Type B pancreatic cell (in vitro differentiated cells): ENCODE measurements around the gene EEFSEC. TPM values are rescaled to one million over a fixed set of nuclear protein-coding genes. Genes with fewer than 3 reads are reported as not detected.
A peak's percentile ranks its signal among the peaks of the same experiment; 100 is the strongest.

ENCODE experiments used
- DNase-seq: peaks from one replicate; pipeline ENCODE4 v3.0.0; 2021; ENCODE audit warnings: mixed read lengths; ENCODE audit not compliant: unreplicated experiment; ENCODE audit errors: extremely low spot score
- H3K27ac Mint-ChIP-seq: 2 replicates; pipeline ENCODE4 v1.8.0; 2021; ENCODE audit warnings: mild to moderate bottlenecking, mixed read lengths
- H3K27me3 Mint-ChIP-seq: 2 replicates; pipeline ENCODE4 v1.8.0; 2021; ENCODE audit warnings: mixed read lengths
- H3K36me3 Mint-ChIP-seq: 2 replicates; pipeline ENCODE4 v1.8.0; 2021; ENCODE audit warnings: mixed read lengths
- H3K4me1 Mint-ChIP-seq: one replicate; pipeline ENCODE4 v1.8.0; 2021; ENCODE audit warnings: mixed read lengths; ENCODE audit not compliant: unreplicated experiment
- H3K4me3 Mint-ChIP-seq: 2 replicates; pipeline ENCODE4 v1.8.0; 2021; ENCODE audit warnings: mild to moderate bottlenecking, mixed read lengths
- H3K9me3 Mint-ChIP-seq: 2 replicates; pipeline ENCODE4 v1.8.0; 2021; ENCODE audit warnings: mixed read lengths
- total RNA-seq: library from RNA; stranded (reverse); gene quantifications from 2 replicates; pipeline ENCODE4 v1.2.1, GENCODE V29; 2021; ENCODE audit warnings: low replicate concordance
- TF ChIP-seq, protein P1 (sequence below): fragments of 200-600 bp; sonication (generic); conservative IDR thresholded peaks from 2 replicates; pipeline ENCODE4 v1.5.0; 2021; ENCODE audit warnings: antibody characterized with exemption, mild to moderate bottlenecking

The EEFSEC gene
- total RNA-seq, 1 donor from 2014 or later = 16.6 TPM

- TF ChIP-seq, protein P1, sequence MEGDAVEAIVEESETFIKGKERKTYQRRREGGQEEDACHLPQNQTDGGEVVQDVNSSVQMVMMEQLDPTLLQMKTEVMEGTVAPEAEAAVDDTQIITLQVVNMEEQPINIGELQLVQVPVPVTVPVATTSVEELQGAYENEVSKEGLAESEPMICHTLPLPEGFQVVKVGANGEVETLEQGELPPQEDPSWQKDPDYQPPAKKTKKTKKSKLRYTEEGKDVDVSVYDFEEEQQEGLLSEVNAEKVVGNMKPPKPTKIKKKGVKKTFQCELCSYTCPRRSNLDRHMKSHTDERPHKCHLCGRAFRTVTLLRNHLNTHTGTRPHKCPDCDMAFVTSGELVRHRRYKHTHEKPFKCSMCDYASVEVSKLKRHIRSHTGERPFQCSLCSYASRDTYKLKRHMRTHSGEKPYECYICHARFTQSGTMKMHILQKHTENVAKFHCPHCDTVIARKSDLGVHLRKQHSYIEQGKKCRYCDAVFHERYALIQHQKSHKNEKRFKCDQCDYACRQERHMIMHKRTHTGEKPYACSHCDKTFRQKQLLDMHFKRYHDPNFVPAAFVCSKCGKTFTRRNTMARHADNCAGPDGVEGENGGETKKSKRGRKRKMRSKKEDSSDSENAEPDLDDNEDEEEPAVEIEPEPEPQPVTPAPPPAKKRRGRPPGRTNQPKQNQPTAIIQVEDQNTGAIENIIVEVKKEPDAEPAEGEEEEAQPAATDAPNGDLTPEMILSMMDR = no peak
- Mint-ChIP-seq H3K4me3 (no peak overlapping the region), H3K36me3 (no peaks in the 10 kb centered on the region), H3K4me1 (peaks cover 7% of the 10 kb centered on the region), H3K9me3 (no peaks in the 10 kb centered on the region), H3K27ac (no peak overlapping the region), H3K27me3 (peaks cover 4% of the 10 kb centered on the region)
- no peak for DNase-seq
Measured at GRCh38 chr3:128128251-128128650, 25.0 kb upstream of the EEFSEC start.

GRCh38 chr3:128131897-128132646, 21.2 kb upstream of the EEFSEC start:
- H3K9me3 Mint-ChIP-seq = peaks cover 4% of the 10 kb centered on the region
- no peak for DNase-seq
- TF ChIP-seq, protein P1 = no peak
- H3K4me1 Mint-ChIP-seq = no peaks in the 10 kb centered on the region
- no peak overlapping the region for H3K27ac Mint-ChIP-seq
- H3K36me3 Mint-ChIP-seq = no peaks in the 10 kb centered on the region
- H3K4me3 Mint-ChIP-seq = no peak overlapping the region
- peaks cover 17% of the 10 kb centered on the region for H3K27me3 Mint-ChIP-seq

GRCh38 chr3:128133273-128133883, 19.9 kb upstream of the EEFSEC start:
- DNase-seq = no peak
- no peaks in the 10 kb centered on the region for H3K36me3 Mint-ChIP-seq
- no peaks in the 10 kb centered on the region for H3K4me1 Mint-ChIP-seq
- peaks cover 30% of the 10 kb centered on the region for H3K27me3 Mint-ChIP-seq
- H3K27ac Mint-ChIP-seq = no peak overlapping the region
- peaks cover 4% of the 10 kb centered on the region for H3K9me3 Mint-ChIP-seq
- no peak overlapping the region for H3K4me3 Mint-ChIP-seq
- TF ChIP-seq, protein P1 = peak; percentile 75

- H3K27ac Mint-ChIP-seq = no peak overlapping the region
- no peak for DNase-seq
- no peaks in the 10 kb centered on the region for H3K9me3 Mint-ChIP-seq
- TF ChIP-seq, protein P1 = no peak
- H3K36me3 Mint-ChIP-seq = no peaks in the 10 kb centered on the region
- H3K4me1 Mint-ChIP-seq = no peaks in the 10 kb centered on the region
- H3K4me3 Mint-ChIP-seq = no peak overlapping the region
- peaks cover 27% of the 10 kb centered on the region for H3K27me3 Mint-ChIP-seq
Measured at GRCh38 chr3:128143496-128143895, 9.8 kb upstream of the EEFSEC start.

DNA sequence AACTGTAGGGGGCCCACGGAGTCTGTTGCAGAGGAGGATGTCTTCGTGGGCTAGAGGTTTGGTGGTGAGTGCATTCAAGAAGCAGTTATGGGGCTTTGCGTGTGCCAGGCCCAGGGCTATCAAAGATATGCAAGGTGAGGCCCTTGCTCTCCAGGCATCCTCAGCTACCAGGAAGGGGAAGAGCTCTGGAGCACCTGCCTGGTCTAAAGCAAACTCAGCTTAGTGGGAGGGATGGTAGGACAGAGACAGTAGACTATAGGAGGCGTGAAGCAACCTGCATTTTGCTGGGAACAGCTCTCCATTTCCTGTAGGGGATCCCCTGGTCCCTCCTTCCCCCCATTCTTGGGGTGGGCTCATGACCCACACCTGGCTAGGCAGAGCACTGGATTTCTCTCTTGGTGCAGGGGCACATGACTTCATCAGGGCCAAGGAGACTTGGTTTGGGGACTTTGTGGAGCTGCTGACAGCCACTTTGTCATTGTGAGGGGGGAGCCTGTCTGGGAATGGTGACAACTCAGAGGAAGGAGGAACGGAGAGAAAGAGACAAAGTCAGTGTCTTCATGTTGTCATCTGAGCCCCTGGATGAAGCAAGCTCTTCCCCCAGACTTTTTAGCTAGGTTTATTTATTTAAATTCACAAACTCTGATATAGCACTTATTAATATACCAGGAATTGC, 8.6 kb upstream of the EEFSEC start:
- Mint-ChIP-seq H3K27ac (peak overlapping the region; percentile 87), H3K27me3 (peaks cover 20% of the 10 kb centered on the region), H3K9me3 (no peaks in the 10 kb centered on the region), H3K4me1 (no peaks in the 10 kb centered on the region), H3K36me3 (no peaks in the 10 kb centered on the region), H3K4me3 (no peak overlapping the region)
- TF ChIP-seq, protein P1 = no peak
- DNase-seq = no peak
